GM21515 (cell line): Measurements from ENCODE around the gene SPTY2D1.
"Not testable (repeated sequence)": the region's sequence is repeated elsewhere in the genome, so short reads cannot be mapped to it uniquely, and the experiment has no call there.

Experiments used
- ATAC-seq: cut with Tn5 transposase; IDR thresholded peaks from one replicate; pipeline ENCODE4 v1.9.1; 2021; ENCODE audit not compliant: unreplicated experiment

The SPTY2D1 gene

DNA sequence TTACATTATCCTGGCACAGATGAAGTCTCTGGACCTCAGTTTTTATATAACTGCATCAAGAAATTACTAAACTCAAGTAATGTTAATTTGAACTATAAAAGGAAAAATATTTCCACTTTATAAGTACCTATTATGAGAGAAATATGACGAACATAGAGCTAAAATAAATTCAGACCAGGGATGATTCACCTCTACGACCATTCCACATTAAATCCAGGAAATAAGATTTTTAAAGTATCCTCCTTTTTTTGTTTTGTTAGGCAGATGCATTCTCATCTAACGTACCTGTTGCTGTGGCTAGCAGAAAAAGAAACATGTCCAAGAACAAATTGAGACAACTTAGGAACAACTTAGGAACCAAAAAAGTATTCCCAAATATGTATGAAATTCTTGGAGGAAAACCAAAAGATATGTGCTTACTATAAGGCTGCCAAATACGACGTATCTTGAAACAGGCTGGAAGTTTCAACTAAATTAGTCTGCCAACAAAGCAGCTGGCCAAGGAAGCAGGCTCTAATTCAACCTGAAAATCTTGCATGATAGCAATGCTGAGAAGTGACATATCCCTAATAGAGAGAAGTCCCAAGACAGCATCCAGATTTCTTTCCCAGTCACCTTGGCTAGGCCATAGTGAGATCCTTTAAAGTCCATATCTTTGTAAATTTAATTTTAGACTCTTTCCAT is 15.7 kb downstream of the SPTY2D1 start:
- ATAC-seq, result no peak

DNA sequence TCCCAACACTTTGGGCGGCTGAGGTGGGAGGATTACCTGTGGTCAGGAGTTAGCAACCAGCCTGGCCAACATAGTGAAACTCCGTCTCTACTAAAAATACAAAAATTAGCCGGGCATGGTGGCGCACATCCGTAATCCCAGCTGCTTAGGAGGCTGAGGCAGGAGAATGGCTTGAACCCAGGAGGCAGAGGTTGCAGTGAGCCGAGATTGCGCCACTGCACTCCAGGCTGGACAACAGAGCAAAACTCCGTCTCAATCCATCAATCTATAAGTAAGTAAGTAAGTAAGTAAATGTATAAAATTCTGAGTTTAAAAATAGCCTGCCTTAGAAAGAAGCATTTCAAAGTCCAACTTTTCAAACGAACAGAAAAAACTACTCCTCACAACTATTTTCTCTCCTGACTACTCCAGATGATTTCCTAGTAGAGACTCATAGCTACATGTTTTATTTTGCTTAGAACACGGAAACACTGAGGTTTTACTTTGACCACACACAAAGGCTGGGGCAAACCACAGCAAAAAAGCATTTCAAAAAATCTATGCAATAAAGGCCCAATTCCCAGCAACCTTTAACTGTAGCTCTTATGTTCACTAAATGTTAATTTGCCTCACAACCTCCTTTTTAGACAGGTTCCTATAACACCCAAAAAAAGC is 16.3 kb downstream of the SPTY2D1 start:
- peak; percentile 50 for ATAC-seq

DNA sequence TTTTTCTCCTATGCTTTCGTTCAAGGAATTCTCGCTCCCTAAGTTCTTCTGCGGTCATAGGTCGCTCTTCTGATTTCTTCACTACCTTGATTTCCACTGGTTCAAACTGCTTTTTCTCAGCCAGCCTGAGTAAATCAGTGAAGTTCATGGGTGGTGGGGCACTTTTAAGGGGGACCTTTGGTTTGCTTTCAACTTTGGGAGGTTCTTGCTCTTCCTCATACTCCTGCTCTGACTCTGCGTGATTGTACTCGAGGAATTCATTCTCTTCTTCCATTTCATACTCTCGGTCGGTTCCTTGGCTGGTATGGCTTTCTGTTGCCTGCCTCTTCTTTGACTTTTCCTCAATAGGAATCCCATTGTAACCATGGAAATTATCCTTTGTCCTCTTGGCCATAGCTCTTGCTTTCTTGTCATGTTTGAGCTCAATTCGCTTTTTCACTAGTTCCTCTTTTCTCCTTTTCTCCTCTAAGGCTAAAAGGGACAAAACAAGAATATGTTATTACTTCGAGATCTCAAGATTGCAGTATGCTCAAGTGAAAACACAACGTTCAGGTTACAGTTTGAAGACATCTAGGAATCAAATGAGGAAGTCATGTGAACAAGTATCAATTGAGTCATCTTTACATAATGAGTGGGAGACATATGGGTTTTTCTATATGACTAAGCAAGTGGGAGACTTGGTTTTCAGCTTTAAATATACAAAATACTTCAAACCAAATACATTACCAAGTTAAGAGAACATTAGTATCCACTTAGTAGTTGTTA is 18.3 kb downstream of the SPTY2D1 start:
- peak; percentile 82 for ATAC-seq

DNA sequence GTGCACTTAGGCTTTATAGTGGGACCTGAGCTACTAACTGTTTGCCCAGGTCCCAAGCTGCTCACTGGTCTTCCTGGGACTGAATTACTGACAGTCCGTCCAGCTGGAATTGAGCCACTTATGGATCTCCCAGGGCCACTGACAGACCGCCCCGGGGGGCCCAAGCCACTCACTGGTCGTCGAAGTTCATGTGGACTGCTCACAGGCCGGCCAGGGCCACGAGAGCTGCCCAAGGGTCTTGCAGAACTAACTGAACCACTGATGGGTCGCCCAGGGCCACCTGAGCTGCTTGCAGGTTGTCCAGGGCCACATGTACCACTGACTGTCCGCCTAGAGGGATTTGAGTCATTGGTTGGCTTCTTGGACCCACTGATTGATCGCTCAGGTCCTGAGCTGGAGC is 19.5 kb downstream of the SPTY2D1 start:
- no peak for ATAC-seq

DNA sequence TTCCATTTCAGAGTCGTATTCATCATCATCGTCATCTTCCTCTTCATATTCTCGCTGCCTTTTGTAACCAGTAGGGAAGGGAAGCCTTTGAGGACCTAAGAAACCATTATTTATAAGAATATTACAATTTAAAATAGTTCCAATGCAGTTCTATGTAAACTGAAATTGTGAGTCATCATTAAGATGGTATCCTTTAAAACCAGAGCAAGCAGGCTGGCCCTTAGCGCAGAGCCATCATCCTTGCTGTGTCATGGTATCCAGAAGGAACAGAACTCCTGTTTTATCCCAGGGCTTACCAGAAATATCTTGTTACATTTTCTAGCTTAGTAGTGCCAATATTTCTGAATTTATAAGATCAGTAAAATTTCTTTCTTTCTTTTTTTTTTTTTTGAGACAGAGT is 21.7 kb downstream of the SPTY2D1 start:
- no peak for ATAC-seq

DNA sequence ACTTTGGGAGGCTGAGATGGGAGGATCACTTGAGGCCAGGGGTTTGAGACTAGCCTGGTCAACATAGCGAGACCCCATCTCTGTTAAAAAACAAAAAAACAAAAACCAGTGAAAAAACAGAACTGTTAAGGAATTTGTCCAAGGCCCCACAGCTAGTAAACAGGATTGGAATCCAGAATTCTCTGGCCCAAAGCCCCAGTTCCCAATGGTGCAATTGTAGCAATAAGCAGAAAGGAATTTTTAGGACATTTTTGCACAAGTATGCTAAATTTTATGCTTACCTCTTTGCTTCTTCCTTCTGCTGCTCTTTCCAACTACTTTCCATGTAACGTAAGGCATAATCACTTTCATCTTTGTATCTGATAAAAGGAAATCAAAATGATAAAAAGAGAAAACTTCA is 22.9 kb downstream of the SPTY2D1 start:
- no peak for ATAC-seq

DNA sequence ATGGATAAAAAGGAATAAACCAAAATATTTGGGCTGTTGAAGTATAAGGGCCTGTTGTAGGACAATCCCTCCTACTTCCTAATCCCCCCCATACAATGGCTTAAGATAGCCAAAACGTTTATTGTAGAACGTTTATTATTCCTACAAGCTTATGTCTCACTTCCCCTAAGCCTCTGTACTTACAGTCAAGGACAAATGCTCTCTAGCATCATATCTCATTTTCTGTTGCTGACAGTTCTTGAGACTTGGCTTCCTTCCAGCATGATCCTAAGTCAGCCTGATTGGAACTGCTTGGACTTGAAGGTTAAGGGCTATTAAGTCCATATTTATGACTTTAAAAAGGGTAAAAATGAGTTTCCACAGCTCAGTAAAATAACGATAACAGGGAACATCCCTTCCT is 25.8 kb downstream of the SPTY2D1 start:
- no peak for ATAC-seq

DNA sequence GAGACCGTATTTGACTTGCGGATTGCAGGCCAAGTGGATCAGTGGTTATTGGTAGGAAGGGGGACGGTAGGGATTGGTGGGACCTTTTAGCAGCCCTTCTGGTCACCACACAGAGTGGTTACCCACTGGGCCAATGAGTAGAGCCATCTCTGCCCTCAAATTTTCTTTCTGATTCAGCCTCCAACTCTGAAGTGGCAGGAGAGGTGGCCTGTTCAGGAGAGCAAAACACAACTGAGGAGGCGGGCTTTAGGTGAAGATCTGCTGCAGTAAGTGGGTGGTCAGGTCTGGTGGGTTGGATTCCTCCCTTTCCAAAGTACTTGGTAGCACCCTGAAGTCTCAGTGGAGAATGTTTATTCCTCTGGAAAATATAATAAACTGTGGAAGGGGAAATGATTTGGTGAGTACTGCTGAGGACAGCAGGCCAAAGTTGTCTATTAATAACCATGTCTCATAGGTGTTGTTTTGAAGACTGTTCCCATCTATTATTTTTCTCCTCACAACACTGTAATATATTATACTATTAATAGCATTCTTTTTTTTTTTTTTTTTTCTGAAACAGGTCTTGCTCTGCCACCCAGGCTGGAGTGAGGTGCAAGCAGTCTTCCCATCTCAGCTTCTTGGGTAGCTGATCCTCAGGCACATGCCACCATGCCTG is 33.1 kb downstream of the SPTY2D1 start:
- ATAC-seq, result no peak

DNA sequence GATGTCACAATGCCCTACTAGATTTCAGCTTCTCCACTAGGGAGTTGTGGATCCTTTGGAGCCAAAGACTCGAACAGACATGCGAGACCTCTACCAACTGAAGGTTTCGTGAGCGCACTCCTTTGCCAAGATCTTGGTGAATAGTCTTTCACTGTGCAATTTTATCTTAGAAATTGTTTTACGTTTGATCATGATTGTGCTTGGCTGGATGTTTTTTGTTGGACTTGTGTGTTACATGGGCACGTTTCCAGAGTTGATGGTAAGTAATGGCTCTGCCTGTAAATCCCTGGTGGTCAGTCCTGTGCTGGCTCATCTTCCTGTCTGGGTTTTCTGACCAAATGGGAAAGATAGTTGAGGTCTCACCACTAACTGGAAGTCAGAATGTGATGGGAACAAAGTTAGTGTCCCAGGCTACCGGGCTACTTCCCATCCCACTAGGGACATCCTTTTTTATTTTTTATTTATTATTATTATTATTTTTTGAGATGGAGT is 34.4 kb downstream of the SPTY2D1 start, which contains the start of gene MISFA:
Gene MISFA, plus strand, starts transcription at position 51 of the 492 bp plus-strand sequence. Its CDS starts 140 bp downstream, at position 191.
- no peak for ATAC-seq

DNA sequence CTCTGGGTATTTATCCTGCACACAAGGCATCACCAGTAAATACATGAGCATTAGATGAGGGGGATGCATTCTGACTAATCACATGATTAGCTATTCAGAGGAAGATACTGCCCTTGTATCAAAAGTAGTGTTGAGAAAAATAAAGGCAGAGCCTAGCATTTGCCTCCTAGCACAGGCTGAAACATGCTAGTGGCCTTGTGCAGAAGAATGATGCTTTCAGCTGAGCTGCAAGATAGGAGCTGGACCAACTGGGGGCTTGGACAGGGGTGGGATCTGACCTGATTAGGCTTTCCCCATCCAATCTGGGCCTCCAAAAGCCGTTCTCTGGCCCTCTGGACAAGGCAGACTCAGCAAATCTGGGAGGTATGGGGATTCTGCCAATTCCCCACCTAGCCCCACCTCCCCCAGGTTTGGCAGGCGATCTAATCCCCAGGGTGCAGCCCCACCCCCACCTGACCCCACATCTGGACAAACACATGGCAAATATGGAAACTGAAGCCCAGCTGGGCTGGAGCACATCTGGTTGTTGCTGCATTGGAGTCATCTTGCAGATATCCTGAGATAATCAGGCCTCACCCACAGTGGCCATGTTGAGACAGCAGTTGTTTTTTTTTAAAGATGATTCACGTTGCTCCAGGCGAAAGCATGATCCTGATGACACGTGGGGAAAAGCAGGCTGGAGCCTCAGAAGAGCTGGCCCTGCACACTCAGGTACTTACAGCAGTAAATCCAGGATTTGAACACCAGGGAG is 39.0 kb downstream of the SPTY2D1 start:
- no peak for ATAC-seq

DNA sequence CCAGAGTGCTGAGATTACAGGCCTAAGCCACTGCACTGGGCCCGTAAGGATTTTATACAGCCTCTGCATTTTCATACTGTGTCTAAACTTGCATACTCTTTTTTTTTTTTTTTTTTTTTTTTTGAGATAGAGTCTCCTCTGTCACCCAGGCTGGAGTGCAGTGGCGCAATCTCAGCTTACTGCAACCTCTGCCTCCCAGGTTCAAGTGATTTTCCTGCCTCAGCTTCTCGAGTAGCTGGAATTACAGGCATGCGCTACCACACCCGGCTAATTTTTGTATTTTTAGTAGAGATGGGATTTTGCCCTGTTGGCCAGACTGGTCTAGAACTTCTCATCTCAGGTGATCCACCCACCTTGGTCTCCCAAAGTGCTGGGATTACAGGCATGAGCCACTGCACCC is 40.1 kb downstream of the SPTY2D1 start:
- ATAC-seq, result not testable (repeated sequence)

DNA sequence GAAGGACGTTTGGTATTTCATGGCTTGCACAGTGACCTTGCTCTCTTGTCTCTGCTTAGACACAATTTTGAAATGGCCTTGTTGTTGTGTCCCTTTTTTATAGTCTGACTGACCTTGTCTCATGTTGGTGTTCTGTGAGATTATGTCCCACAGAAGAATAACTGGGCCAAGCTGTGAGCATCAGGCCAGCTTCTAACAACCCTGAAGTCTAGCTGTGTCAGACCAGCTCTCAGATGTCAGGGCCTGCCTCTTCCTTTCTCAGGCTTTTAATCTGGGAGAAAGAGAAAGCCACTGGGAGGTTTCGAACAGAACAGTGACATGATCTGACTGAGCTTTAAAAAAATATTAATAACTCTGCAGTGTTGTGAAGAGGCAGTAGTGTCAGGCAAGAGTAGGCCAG is 43.6 kb downstream of the SPTY2D1 start:
- no peak for ATAC-seq

DNA sequence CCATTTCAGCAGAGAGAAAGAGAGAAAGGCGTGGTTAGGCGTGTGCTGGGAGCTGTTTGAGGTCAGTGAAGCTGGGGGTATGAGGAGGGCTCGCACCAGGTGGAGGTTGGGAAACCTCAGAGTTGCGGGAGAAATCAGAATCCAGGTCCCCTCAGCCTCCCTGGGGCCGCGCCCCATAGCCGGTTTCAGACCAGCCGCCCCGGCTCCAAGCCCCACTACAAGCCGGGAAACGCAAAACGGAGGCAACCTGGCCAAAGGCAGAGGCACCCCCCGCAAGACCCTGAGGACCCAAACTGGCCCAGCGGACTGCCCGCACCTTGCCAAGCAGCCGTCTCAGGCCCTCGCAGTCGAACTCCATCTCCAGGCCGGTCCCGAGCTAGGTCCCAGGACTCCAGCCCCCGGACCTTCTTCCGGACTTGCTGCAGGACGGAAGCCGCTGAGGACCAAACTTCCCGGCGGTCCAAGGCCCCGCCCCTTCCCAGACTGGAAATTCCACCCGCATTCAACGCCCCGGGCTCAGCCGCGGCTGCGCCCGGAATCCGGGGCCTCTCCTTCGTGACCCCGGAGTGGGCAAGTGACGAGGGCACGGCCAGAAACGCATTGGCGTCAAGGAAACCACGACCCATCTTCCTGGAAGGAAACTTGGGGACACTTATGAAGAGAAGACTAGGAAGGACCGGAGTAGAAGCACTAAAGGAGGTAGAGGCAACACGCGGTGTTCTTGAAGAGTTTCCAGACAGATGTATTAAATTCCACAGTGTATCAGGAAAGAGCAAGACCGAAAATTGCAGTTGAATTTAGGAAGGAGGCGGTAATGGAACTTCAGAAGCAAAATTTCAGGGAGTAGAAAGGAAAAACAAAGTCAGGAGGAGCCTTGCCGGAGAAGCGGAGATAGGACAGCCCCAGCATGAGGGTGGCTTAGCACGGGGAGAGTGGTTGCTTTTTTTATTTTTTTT is 45.6 kb downstream of the SPTY2D1 start, which contains the start of gene UEVLD:
Gene UEVLD, minus strand, starts transcription at position 438 of the 956 bp plus-strand sequence. Its CDS starts 80 bp downstream, at position 358.
- peak; percentile 64 for ATAC-seq

DNA sequence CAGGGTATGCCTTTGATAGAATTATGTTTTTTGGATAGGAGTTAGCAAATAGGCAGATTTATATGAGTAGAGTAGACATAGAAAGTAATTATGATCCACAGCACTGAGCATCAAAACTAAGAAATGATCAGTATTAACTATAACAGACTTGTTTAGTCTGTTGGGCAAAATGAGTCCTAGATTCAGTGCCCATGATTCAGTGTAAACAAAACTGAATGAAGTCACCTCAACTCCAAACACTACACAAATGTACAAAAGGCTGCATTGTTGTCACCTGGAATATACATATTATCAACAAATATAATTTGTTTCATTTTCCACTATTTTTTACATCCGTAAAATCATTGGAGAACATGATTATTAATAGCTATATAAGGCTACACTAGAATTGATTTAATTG is 52.3 kb downstream of the SPTY2D1 start:
- no peak for ATAC-seq

DNA sequence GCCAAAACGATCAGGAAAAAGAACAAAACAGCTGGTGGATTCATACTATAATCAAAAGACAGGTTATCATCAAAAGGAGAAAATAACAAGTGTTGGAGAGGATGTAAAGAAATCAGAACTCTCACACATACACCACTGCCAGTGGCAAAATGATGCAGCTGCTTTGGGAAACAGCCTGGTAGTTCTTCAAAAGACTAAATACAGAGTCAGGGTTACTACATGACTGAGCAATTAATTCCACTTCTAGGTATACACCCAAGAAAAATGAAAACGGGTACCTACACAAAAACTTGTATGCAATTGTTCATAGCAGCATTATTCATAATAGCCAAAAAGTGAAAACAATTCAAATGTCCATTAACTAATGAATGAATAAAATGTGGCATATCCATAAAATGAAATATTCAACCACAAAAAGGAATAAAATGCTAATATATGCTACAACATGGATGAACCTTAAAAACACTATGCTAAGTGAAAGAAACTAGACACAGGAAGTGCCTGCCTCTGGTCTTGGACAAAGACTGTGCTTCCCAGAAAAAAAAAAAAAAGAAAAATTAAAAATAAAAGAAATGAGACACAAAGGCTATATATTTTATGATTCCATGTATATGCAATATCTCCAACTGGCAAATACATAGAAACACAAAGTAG is 53.9 kb downstream of the SPTY2D1 start:
- no peak for ATAC-seq

DNA sequence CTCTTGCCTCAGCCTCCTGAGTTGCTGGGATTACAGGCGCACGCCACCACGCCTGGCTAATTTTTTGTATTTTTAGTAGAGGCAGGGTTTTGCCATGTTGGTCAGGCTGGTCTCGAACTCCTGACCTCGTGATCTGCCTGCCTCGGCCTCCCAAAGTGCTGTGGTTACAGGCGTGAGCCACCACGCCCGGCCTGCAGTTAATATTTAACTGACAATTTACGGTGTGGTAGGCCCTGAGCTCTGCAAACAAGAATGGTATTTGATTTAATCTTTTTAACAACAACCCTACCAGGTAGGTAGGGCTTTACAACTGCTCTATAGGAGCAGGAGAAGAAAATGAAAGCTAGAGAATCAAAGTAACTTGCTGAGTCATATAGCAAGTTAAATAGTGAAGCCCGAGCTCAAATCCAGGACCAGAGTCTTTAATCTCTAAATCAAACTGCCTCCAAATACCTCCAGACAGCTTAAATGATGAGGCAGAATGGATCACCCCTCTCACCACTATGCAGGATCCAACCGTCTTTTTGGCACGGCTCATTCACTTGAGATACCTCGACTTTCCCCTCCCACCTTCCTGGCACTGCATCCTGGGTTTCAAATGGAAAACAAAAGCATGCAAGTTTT is 55.1 kb downstream of the SPTY2D1 start:
- peak; percentile 51 for ATAC-seq

DNA sequence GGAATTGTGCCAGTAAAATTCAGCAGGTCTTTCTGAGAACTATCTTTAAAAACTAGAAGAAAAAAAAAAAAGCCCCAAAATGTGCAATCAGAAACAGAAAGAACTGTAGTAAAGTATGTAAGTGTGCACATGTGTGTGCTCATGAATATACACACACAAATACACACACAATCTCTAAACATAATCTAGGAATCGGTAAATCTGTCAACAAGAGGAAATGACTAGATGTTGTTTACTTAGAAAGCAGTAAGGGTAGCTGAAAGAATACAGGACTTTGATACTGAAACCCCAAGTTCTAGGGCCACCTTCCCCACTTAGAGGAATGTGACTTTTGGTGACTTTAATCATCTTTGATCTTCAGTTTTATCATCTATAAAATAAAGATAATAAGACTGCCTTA is 58.8 kb downstream of the SPTY2D1 start:
- ATAC-seq, result no peak

DNA sequence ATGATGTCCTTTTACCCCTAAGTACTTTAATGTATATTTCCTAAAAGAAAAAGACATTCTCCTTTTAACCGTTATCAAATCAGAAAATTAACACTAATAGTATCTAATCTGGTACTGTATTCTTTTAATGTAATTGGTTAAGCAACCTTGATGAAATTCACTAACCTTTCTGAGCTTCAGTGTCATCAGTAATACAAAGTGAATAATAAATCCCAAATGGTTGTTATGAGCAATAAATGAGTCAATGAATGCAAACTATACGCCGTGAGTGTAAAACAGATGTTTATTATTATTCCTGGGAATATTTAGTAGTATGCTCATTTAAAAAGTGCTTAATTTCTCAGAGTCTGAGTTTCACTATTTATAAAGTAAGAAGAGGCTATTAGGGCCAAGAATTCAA is 67.1 kb downstream of the SPTY2D1 start:
- no peak for ATAC-seq
